HG02840 (cell line): ENCODE results near the gene ZMAT3.
A peak's percentile ranks its signal among the peaks of the same experiment; 100 is the strongest.
"Not testable (repeated sequence)": the region's sequence is repeated elsewhere in the genome, so short reads cannot be mapped to it uniquely, and the experiment has no call there.

Source experiments
- ATAC-seq: cut with Tn5 transposase; IDR thresholded peaks from one replicate; pipeline ENCODE4 v1.9.1; 2021; ENCODE audit warnings: mild to moderate bottlenecking, moderate library complexity, moderate number of reproducible peaks; ENCODE audit not compliant: unreplicated experiment, low FRiP score

ZMAT3 gene

GRCh38 chr3:179071323-179072099 lies at the start of gene ZMAT3:
Gene ZMAT3, minus strand, starts transcription at chr3:179071809. Its CDS starts 4,057 bp downstream, at chr3:179067752.
- peak; percentile 60 for ATAC-seq

- no peak for ATAC-seq
Measured at GRCh38 chr3:179116816-179117215, 45.2 kb upstream of the ZMAT3 start.

- ATAC-seq: not testable (repeated sequence)
Measured at GRCh38 chr3:179115444-179115843, 43.8 kb upstream of the ZMAT3 start.

GRCh38 chr3:179113903-179114302 lies 42.3 kb upstream of the ZMAT3 start:
- ATAC-seq: no peak

- ATAC-seq: no peak
Measured at GRCh38 chr3:179108086-179108485, 36.5 kb upstream of the ZMAT3 start.

GRCh38 chr3:179107617-179108016 lies 36.0 kb upstream of the ZMAT3 start:
- no peak for ATAC-seq

GRCh38 chr3:179105881-179106280 lies 34.3 kb upstream of the ZMAT3 start:
- ATAC-seq: no peak

- no peak for ATAC-seq
Measured at GRCh38 chr3:179100652-179101051, 29.0 kb upstream of the ZMAT3 start.

GRCh38 chr3:179098388-179099077 lies 26.9 kb upstream of the ZMAT3 start:
- ATAC-seq: no peak

- ATAC-seq: no peak
Measured at GRCh38 chr3:179093807-179094206, 22.2 kb upstream of the ZMAT3 start.

GRCh38 chr3:179091113-179091512 lies 19.5 kb upstream of the ZMAT3 start:
- no peak for ATAC-seq

- ATAC-seq: no peak
Measured at GRCh38 chr3:179088306-179088705, 16.7 kb upstream of the ZMAT3 start.

- ATAC-seq: no peak
Measured at GRCh38 chr3:179083977-179084376, 12.4 kb upstream of the ZMAT3 start.

GRCh38 chr3:179082416-179082815 lies 10.8 kb upstream of the ZMAT3 start:
- no peak for ATAC-seq

GRCh38 chr3:179081885-179082284 lies 10.3 kb upstream of the ZMAT3 start:
- no peak for ATAC-seq

- no peak for ATAC-seq
Measured at GRCh38 chr3:179079537-179079936, 7.9 kb upstream of the ZMAT3 start.

- ATAC-seq: no peak
Measured at GRCh38 chr3:179076243-179077027, 4.8 kb upstream of the ZMAT3 start.

- ATAC-seq: peak; percentile 23
Measured at GRCh38 chr3:179074656-179075055, 3.0 kb upstream of the ZMAT3 start.

- ATAC-seq: no peak
Measured at GRCh38 chr3:179073816-179074215, 2.2 kb upstream of the ZMAT3 start.

GRCh38 chr3:179072100-179072438 lies 460 bp upstream of the ZMAT3 start:
- ATAC-seq: peak; percentile 29

- no peak for ATAC-seq
Measured at GRCh38 chr3:179071027-179071322, 634 bp downstream of the ZMAT3 start.
